Pancreas (tissue), 10 donors: Measurements from ENCODE around the gene CTAGE8. TPM values are rescaled to one million over a fixed set of nuclear protein-coding genes. Genes with fewer than 3 reads are reported as not detected.
"Not testable (repeated sequence)": the region's sequence is repeated elsewhere in the genome, so short reads cannot be mapped to it uniquely, and the experiment has no call there.

ENCODE experiments used
- ATAC-seq, 4 donors: fragments of 200-7000 bp; cut with Tn5 transposase; one replicate each; pipeline versions ENCODE4 v1.8.0 to v1.9.1; 2020; ENCODE audit warnings: mild to moderate bottlenecking in 4 of 4, moderate library complexity in 4 of 4
- DNase-seq, 6 donors: peaks; one replicate each; pipeline ENCODE4 v3.0.0-alpha.2; 2020
- FAIRE-seq: peaks from 2 replicates; lab custom pipeline; 2012; peaks lifted over from hg19 to GRCh38; lab: Jason Lieb, UNC
- H3K27ac ChIP-seq, 4 donors: fragments of 200-600 bp; sonication (generic); 1 replicate in 3 of 4; 2 replicates in 1 of 4; pipeline versions ENCODE4 v1.5.0 to v1.8.0; 2020
- H3K27me3 ChIP-seq, 4 donors: fragments of 200-600 bp; one replicate each; pipeline ENCODE4 v1.8.0; 2021
- H3K36me3 ChIP-seq, 3 donors: fragments of 200-600 bp; sonication (generic) in 1 of 3; one replicate each; pipeline versions ENCODE4 v1.5.0 to v1.8.0; 2020 to 2021
- H3K4me1 ChIP-seq, 3 donors: fragments of 200-600 bp; one replicate each; pipeline ENCODE4 v1.8.0; 2021
- H3K4me3 ChIP-seq, 4 donors: fragments of 200-600 bp; sonication (generic) in 2 of 4; one replicate each; pipeline versions ENCODE4 v1.5.0 to v1.8.0; 2020 to 2021
- H3K9me3 ChIP-seq, 4 donors: fragments of 200-600 bp; one replicate each; pipeline ENCODE4 v1.8.0; 2021
- WGBS, 2 donors: extraction: QIAGEN DNeasy Blood & Tissue Kit; methylation state at CpG; one replicate each; pipeline ENCODE4 v1.1.7; 2013; 5-methylcytosine and 5-hydroxymethylcytosine counted together
- intact Hi-C, 3 donors: fragments of 100-400 bp; cut with DNase I; formaldehyde crosslinking; loops; one replicate each; pipeline versions ENCODE4 v1.11.1 to v1.14.2; 2022
- polyA plus RNA-seq, 2 donors: library from polyadenylated mRNA; stranded (reverse); fragments of 200-250 nt; gene quantifications; one replicate each; pipeline ENCODE4 v1.2.3, GENCODE V29; 2013
- total RNA-seq, 6 donors: library from RNA; stranded (reverse); fragmentation: NEBNext Ultra II Directional in 4 of 6; extraction: Animal tissue kit (Norgen Biotek cat#: 25700) in 4 of 6; gene quantifications; one replicate each; pipeline versions ENCODE4 v1.2.1 to v1.2.4, GENCODE V29; 2021 to 2023
- donor health status: healthy with polysubstance abuse.
- donor health status: DM: no; HTN: no; CAD: no; lungs with moderate emphysema.
- donor health status: DM: no; HTN: no; CAD: no.
- donor health status: control.
- donor health status: control.
- donor health status: Bipolar disorder and iron deficiency.
- donor health status: DM: yes; HTN: yes; CAD: no.
- donor health status: DM: no; HTN: no; CAD: no.
- donor health status: DM: no; HTN: no; CAD: no.
- donor health status: DM: yes; HTN: yes; CAD: no.

Gene CTAGE8
- total and polyA plus RNA-seq, 8 donors: 0.72 to 2.6 (median 1.7) TPM; not detected in 1

DNA sequence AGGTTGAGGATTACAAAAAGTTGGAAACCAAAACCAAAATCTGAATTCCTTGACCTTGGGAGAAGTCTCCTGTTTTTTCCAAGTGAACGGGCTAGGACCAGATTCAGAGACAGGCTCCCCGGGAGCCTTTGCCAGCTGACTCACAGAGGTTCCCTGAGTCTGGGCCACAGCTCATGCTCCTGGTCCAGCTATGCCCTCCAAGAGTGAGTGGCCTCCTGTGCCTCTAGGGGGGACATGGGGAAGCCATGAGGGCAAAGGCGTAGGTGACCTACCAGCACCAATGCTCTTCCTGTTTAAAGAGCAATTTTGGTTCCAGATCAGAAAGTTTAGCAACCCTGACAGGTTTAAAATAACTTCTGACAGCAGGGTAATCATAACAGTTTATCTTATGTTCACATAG lies 40.3 kb downstream of the CTAGE8 start:
- H3K27ac ChIP-seq, H3K4me1 ChIP-seq, H3K9me3 ChIP-seq, FAIRE-seq, H3K36me3 ChIP-seq, DNase-seq, H3K4me3 ChIP-seq, H3K27me3 ChIP-seq, intact Hi-C loops, ATAC-seq: not testable (repeated sequence)
- 85 to 89% methylated on average over 1 of the region's 3 CpGs for WGBS, 2 donors

DNA sequence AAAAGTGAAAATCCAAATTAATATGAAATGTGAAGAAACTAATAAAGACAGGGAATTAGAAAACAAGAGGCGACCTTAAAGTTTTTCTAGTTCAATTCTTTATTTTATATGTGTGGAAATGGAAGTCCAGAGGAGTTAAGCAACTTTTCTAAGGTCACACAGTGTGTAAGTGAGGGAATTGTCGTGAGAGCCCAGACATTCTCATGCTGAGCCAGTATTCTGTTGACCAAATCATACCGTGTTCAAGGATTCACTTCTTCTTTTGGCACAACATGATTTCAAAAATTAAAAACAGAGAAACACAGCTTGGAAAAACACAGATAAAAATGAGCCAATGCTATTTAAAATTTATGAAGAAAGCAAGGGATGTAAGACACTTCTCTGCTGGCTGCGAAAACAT lies 42.2 kb downstream of the CTAGE8 start:
- H3K27me3 ChIP-seq, FAIRE-seq, H3K4me3 ChIP-seq, H3K36me3 ChIP-seq, H3K4me1 ChIP-seq, intact Hi-C loops, H3K9me3 ChIP-seq, DNase-seq, ATAC-seq, H3K27ac ChIP-seq: not testable (repeated sequence)
- WGBS, 2 donors: 72 to 78% methylated on average over 3 of the region's 4 CpGs

GRCh38 chr7:144223675-144224074 lies 45.4 kb downstream of the CTAGE8 start:
- H3K27me3 ChIP-seq, H3K36me3 ChIP-seq, H3K9me3 ChIP-seq, ATAC-seq, intact Hi-C loops, DNase-seq, FAIRE-seq, H3K27ac ChIP-seq, H3K4me3 ChIP-seq, H3K4me1 ChIP-seq: not testable (repeated sequence)

GRCh38 chr7:144220531-144220930 lies 48.6 kb downstream of the CTAGE8 start:
- DNase-seq, H3K4me1 ChIP-seq, H3K27ac ChIP-seq, H3K27me3 ChIP-seq, FAIRE-seq, intact Hi-C loops, H3K9me3 ChIP-seq, H3K4me3 ChIP-seq, H3K36me3 ChIP-seq, ATAC-seq: not testable (repeated sequence)

GRCh38 chr7:144219149-144219548 lies 49.9 kb downstream of the CTAGE8 start:
- H3K27me3 ChIP-seq, FAIRE-seq, DNase-seq, H3K27ac ChIP-seq, H3K4me3 ChIP-seq, H3K9me3 ChIP-seq, H3K36me3 ChIP-seq, intact Hi-C loops, H3K4me1 ChIP-seq: not testable (repeated sequence)
- peak; percentile 56 to 82 (median 72) for ATAC-seq
- WGBS, 2 donors: no CpG with 5 or more reads among the region's 4 CpGs

GRCh38 chr7:144218581-144218980 lies 50.5 kb downstream of the CTAGE8 start:
- intact Hi-C loops, H3K9me3 ChIP-seq, DNase-seq, H3K27ac ChIP-seq, H3K36me3 ChIP-seq, ATAC-seq, H3K4me1 ChIP-seq, FAIRE-seq, H3K4me3 ChIP-seq, H3K27me3 ChIP-seq: not testable (repeated sequence)
- 97 to 100% methylated on average over 1 of the region's 1 CpG for WGBS, 2 donors

GRCh38 chr7:144217200-144217599 lies 51.9 kb downstream of the CTAGE8 start:
- H3K4me1 ChIP-seq, H3K36me3 ChIP-seq, ATAC-seq, intact Hi-C loops, H3K27me3 ChIP-seq, DNase-seq, H3K27ac ChIP-seq, FAIRE-seq, H3K9me3 ChIP-seq, H3K4me3 ChIP-seq: not testable (repeated sequence)

Other genes with a start within 250 kb of the CTAGE8 start
- gene OR2A5, start 220.3 kb downstream of the CTAGE8 start, total RNA-seq: not detected
- not detected for gene OR2A5, start 220.3 kb downstream of the CTAGE8 start, polyA plus RNA-seq
- gene OR2A25, start 199.5 kb downstream of the CTAGE8 start, total RNA-seq: not detected
- gene OR2A25, start 199.5 kb downstream of the CTAGE8 start, polyA plus RNA-seq: under 1 TPM in 1 of 2 donors, not detected in 1; 0.12 TPM
- not detected for gene OR2A12, start 183.0 kb downstream of the CTAGE8 start, total RNA-seq
- gene OR2A12, start 183.0 kb downstream of the CTAGE8 start, polyA plus RNA-seq: not detected
- not detected for gene OR2A2, start 159.7 kb downstream of the CTAGE8 start, total RNA-seq
- not detected for gene OR2A2, start 159.7 kb downstream of the CTAGE8 start, polyA plus RNA-seq
- gene OR2A14, start 146.1 kb downstream of the CTAGE8 start, total RNA-seq: not detected
- not detected for gene OR2A14, start 146.1 kb downstream of the CTAGE8 start, polyA plus RNA-seq
- 1 to 10 TPM in 4 of 6 donors, under 1 TPM in 2; 0.51 to 5.4 (median 1.5) TPM for gene CTAGE4, start 85.8 kb downstream of the CTAGE8 start, total RNA-seq
- 1 to 10 TPM; 2.7 to 4.0 TPM for gene CTAGE4, start 85.8 kb downstream of the CTAGE8 start, polyA plus RNA-seq
- 10 to 100 TPM in 1 of 6 donors, 1 to 10 TPM in 5; 5.1 to 10.6 (median 7.6) TPM for gene ARHGEF35, start 73.5 kb downstream of the CTAGE8 start, total RNA-seq
- gene ARHGEF35, start 73.5 kb downstream of the CTAGE8 start, polyA plus RNA-seq: 1 to 10 TPM; 6.1 to 7.1 TPM
- gene OR2A42, start 29.7 kb downstream of the CTAGE8 start, total RNA-seq: not detected
- not detected for gene OR2A42, start 29.7 kb downstream of the CTAGE8 start, polyA plus RNA-seq
- 1 to 10 TPM; 2.9 to 5.7 (median 3.5) TPM for gene OR2A7, start 4.5 kb downstream of the CTAGE8 start, total RNA-seq
- 1 to 10 TPM; 1.3 to 1.4 TPM for gene OR2A7, start 4.5 kb downstream of the CTAGE8 start, polyA plus RNA-seq
- gene OR2A1, start 43.1 kb upstream of the CTAGE8 start, total RNA-seq: not detected
- under 1 TPM in 1 of 2 donors, not detected in 1; 0.14 TPM for gene OR2A1, start 43.1 kb upstream of the CTAGE8 start, polyA plus RNA-seq
- gene ARHGEF5, start 86.1 kb upstream of the CTAGE8 start, total RNA-seq: 10 to 100 TPM; 14.2 to 28.4 (median 17.3) TPM
- gene ARHGEF5, start 86.1 kb upstream of the CTAGE8 start, polyA plus RNA-seq: 1 to 10 TPM; 8.4 to 9.1 TPM
- not detected for gene NOBOX, start 134.4 kb upstream of the CTAGE8 start, total RNA-seq
- gene NOBOX, start 134.4 kb upstream of the CTAGE8 start, polyA plus RNA-seq: not detected